Measurements from ENCODE around the gene SLC22A3. TPM values are rescaled to one million over a fixed set of nuclear protein-coding genes. Genes with fewer than 3 reads are reported as not detected.

The SLC22A3 gene
- total RNA-seq, 2 experiments from 2014 or later, result not detected

DNA sequence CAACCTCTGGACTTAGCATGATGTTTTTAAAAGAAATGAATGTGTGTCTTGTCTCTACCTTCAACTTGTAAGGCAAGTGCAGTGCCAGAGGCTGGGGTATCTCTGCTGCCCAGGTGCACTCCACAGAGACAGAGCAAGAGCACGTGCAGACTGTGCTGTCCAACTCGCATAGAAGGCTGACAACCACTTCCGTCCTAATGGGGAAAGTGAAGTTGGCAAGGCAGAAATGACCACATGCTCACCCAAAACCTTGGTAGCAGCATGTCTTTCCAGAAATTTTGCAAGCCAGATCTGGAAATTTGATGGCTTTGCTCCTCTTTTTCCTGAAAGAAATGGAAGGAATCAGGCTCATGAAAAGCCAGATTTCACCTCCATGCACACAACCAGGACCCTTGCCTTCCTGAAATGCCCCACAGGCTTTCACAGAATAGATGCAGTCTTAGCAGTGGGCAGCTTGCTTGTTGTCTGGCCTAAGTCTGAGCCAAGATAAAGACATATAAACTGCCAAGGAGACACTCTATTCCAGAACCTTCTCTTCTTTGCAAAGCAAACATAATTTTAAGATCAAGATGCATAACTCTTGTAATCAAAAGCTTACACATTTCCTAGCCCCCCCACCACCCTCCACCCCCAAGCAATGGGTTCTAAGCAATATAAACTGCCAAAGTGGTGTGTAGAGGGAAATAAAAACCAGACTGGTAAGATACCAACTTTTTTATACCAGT, 26.8 kb downstream of the SLC22A3 start:
- Mint-ChIP-seq H3K27ac (no peak overlapping the region), H3K9me3 (no peaks in the 10 kb centered on the region), H3K27me3 (peaks cover 27% of the 10 kb centered on the region), H3K4me1 (ENCODE audit: low read depth) (no peaks in the 10 kb centered on the region), H3K36me3 (ENCODE audit: low read depth) (no peaks in the 10 kb centered on the region), H3K4me3 (no peak overlapping the region)
- DNase-seq (no peak), ATAC-seq (no peak)
- TF ChIP-seq, protein P1, sequence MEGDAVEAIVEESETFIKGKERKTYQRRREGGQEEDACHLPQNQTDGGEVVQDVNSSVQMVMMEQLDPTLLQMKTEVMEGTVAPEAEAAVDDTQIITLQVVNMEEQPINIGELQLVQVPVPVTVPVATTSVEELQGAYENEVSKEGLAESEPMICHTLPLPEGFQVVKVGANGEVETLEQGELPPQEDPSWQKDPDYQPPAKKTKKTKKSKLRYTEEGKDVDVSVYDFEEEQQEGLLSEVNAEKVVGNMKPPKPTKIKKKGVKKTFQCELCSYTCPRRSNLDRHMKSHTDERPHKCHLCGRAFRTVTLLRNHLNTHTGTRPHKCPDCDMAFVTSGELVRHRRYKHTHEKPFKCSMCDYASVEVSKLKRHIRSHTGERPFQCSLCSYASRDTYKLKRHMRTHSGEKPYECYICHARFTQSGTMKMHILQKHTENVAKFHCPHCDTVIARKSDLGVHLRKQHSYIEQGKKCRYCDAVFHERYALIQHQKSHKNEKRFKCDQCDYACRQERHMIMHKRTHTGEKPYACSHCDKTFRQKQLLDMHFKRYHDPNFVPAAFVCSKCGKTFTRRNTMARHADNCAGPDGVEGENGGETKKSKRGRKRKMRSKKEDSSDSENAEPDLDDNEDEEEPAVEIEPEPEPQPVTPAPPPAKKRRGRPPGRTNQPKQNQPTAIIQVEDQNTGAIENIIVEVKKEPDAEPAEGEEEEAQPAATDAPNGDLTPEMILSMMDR (IDR thresholded peaks at IDR 0.05), result no peak
- ChIA-PET POLR2A (no interaction called here), CTCF (interaction anchor here (1.5 to 1.6 kb wide), 2 partner anchors 10 to 159 kb away, joined by 4 read pairs; no protein-coding TSS in a partner anchor)
- intact Hi-C loops (cut with micrococcal nuclease), result no loop called here

GRCh38 chr6:160375561-160375949, 27.4 kb downstream of the SLC22A3 start:
- Mint-ChIP-seq H3K4me3 (no peak overlapping the region), H3K9me3 (no peaks in the 10 kb centered on the region), H3K36me3 (ENCODE audit: low read depth) (no peaks in the 10 kb centered on the region), H3K27ac (no peak overlapping the region), H3K4me1 (ENCODE audit: low read depth) (no peaks in the 10 kb centered on the region), H3K27me3 (peaks cover 27% of the 10 kb centered on the region)
- CTCF ChIA-PET, result interaction anchor here (1.5 to 1.6 kb wide), 2 partner anchors 10 to 158 kb away, joined by 4 read pairs; no protein-coding TSS in a partner anchor
- no peak for ATAC-seq
- intact Hi-C loops (cut with micrococcal nuclease), result no loop called here
- TF ChIP-seq, protein P1 (IDR thresholded peaks at IDR 0.05), result no peak
- POLR2A ChIA-PET, result no interaction called here
- DNase-seq, result no peak

DNA sequence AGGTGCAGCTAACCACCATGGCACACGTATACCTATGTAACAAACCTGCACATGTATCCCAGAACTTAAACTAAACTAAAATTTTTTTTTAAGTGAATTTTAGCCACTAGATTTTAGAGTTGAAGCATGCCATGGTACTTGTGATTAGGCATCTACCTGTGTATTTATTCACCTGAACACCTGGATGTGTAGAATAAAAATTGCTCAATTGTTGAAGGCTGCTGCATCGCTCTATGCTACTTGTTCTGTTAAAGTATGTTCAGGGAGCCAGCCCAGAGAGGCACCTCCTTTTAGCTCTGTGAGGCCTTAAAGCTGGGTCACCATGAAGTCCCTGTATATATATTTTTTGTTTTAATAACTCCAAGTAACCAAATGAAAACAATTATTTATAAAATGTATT, 28.3 kb downstream of the SLC22A3 start:
- DNase-seq (no peak), ATAC-seq (no peak)
- CTCF ChIA-PET, result no interaction called here
- Mint-ChIP-seq H3K9me3 (no peaks in the 10 kb centered on the region), H3K27ac (no peak overlapping the region), H3K36me3 (ENCODE audit: low read depth) (no peaks in the 10 kb centered on the region), H3K27me3 (peaks cover 27% of the 10 kb centered on the region), H3K4me3 (no peak overlapping the region), H3K4me1 (ENCODE audit: low read depth) (no peaks in the 10 kb centered on the region)
- intact Hi-C loops (cut with micrococcal nuclease), result no loop called here
- TF ChIP-seq, protein P1 (IDR thresholded peaks at IDR 0.05), result no peak
- POLR2A ChIA-PET, result no interaction called here

- intact Hi-C loops (cut with micrococcal nuclease), result no loop called here
- no peak overlapping the region for H3K4me3 Mint-ChIP-seq
- no peaks in the 10 kb centered on the region for H3K36me3 Mint-ChIP-seq (ENCODE audit: low read depth)
- ChIA-PET CTCF (no interaction called here), POLR2A (no interaction called here)
- ATAC-seq (no peak), DNase-seq (no peak)
- H3K4me1 Mint-ChIP-seq (ENCODE audit: low read depth), result no peaks in the 10 kb centered on the region
- TF ChIP-seq, protein P1 (IDR thresholded peaks at IDR 0.05), result no peak
- H3K9me3 Mint-ChIP-seq, result peaks cover 7% of the 10 kb centered on the region
- H3K27ac Mint-ChIP-seq, result no peak overlapping the region
- H3K27me3 Mint-ChIP-seq, result peaks cover 20% of the 10 kb centered on the region
Observed at GRCh38 chr6:160378218-160378617, 30.0 kb downstream of the SLC22A3 start.

DNA sequence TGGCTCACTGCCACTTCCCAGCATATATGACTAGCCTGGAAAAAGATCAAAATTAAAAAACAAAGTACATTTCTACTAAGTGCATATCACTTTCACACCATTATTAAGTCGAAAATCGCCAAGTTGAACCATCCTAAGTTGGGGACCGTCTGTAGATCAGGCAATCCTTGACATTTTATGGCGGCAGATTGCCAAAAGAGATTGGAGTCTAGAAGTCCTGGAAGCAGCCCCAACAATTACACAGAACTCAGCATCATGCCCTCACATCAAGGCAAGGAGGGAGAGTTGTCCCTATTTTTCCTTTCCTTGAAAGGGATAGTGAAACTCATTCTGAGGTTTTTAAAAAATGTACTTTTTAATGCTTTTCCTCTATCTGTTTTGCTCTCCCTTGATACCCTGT, 30.7 kb downstream of the SLC22A3 start:
- no peak for ATAC-seq
- ChIA-PET CTCF (no interaction called here), POLR2A (no interaction called here)
- no peak overlapping the region for H3K27ac Mint-ChIP-seq
- no peak overlapping the region for H3K4me3 Mint-ChIP-seq
- no peaks in the 10 kb centered on the region for H3K4me1 Mint-ChIP-seq (ENCODE audit: low read depth)
- H3K9me3 Mint-ChIP-seq, result peaks cover 8% of the 10 kb centered on the region
- intact Hi-C loops (cut with micrococcal nuclease), result no loop called here
- TF ChIP-seq, protein P1 (IDR thresholded peaks at IDR 0.05), result no peak
- no peaks in the 10 kb centered on the region for H3K36me3 Mint-ChIP-seq (ENCODE audit: low read depth)
- H3K27me3 Mint-ChIP-seq, result peaks cover 17% of the 10 kb centered on the region
- no peak for DNase-seq

Measured in activated CD8-positive, alpha-beta T cell treated with anti-CD3 and anti-CD28 coated beads for 36 hours (primary cell).